Coronary artery (tissue), 2 donors: ENCODE results near the gene MBNL1.

Source experiments
- DNase-seq: peaks from one replicate; pipeline ENCODE4 v3.0.0-alpha.2; 2017; ENCODE audit warnings: low spot score
- H3K27ac ChIP-seq, 2 donors: fragments of 200-600 bp; sonication (generic); one replicate each; pipeline ENCODE4 v1.5.1; 2016 to 2019
- H3K4me3 ChIP-seq: fragments of 200-600 bp; sonication (generic); 2 replicates; pipeline ENCODE4 v1.5.1; 2016; ENCODE audit warnings: mild to moderate bottlenecking, moderate library complexity
- CTCF ChIP-seq: fragments of 200-600 bp; sonication (generic); IDR thresholded peaks from one replicate; pipeline ENCODE4 v1.5.1; 2019; ENCODE audit warnings: antibody characterized with exemption

MBNL1 gene

DNA sequence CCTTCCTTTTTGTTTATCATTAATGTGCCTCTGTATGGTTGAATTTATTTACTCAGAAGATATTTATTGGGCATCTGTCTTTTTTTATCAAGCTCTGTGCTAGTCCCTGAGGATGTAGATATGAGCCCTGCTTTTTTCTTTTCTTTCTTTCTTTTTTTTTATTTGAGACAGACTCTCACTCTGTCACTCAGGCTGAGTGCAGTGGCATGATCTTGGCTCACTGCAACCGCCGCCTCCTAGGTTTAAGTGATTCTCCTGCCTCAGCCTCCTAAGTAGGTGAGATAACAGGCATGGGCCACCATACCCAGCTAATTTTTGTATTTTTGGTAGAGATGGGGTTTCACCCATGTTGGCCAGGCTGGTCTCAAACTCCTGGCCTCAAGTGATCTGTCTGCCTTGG, 58.5 kb downstream of the MBNL1 start:
- Histone ChIP-seq H3K4me3 (no peak overlapping the region), H3K27ac (peak overlapping the region; percentile 30 to 57)
- DNase-seq, result no peak
- no peak for TF ChIP-seq CTCF

DNA sequence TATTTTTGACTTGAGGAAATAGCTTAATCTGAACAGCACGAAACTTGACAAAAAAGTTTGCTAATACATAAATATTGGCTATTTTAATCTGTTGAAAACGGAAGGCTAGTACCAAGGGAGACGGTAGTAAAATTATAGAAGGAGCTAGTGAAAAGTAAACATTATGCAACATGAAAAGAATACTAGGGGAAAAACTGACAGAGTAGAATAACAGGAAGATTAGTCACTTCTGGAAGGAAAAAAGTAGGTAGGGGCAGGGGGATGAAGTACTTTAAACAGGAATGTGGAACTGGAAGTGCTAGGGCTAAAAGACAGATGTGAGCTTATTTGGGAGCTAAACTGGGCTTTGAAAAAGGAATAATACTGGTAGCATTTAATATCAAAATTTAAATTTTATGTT, 60.1 kb downstream of the MBNL1 start:
- DNase-seq, result no peak
- peak overlapping the region; percentile 56 to 57 for H3K27ac ChIP-seq
- H3K4me3 ChIP-seq, result no peak overlapping the region
- no peak for TF ChIP-seq CTCF

DNA sequence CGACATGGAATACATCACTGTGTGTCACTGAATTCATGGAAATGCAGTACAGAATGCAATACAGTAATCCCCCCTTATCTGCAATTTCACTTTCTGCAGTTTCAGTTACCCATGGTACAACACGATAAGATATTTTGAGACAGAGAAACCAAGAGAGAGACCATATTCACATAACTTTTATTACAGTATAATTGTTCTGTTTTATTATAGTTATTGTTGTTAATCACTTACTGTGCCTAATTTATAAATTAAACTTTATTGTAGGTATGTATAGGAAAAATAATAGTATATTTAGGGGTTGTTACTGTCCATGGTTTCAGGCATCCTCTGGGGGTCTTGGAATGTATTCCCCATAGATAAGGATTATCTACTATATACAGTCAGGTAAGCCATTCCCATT, 61.8 kb downstream of the MBNL1 start:
- TF ChIP-seq CTCF, result no peak
- no peak for DNase-seq
- Histone ChIP-seq H3K4me3 (peak overlapping the region; percentile 17), H3K27ac (peak overlapping the region; percentile 88 to 89)

DNA sequence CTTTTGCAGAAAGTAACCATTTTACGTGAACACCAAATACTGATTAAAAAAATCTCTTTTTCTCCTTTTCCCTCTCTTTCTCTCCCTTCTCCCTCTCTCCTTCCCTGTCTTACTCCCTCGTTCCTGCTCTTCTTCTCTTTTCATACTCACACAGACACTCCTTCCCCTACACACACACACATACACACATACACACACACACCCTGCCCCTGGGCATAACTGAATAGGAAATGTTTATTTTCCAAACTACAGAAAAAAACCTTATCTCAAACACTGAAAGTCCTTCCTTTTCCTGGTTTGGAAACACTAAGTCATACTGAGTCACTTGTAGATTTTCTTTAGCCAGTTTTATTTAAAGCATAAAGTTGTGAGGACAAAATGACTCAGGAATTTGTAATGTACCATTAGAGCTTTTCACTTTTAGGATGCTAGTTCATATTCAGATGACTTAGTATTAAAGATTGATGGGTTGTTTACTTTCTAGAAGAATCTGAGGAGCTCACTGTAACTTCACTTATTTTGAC, 62.4 kb downstream of the MBNL1 start:
- peak overlapping the region; percentile 46 for H3K4me3 ChIP-seq
- DNase-seq, result no peak
- TF ChIP-seq CTCF, result no peak
- H3K27ac ChIP-seq, result peak overlapping the region; percentile 88 to 89

DNA sequence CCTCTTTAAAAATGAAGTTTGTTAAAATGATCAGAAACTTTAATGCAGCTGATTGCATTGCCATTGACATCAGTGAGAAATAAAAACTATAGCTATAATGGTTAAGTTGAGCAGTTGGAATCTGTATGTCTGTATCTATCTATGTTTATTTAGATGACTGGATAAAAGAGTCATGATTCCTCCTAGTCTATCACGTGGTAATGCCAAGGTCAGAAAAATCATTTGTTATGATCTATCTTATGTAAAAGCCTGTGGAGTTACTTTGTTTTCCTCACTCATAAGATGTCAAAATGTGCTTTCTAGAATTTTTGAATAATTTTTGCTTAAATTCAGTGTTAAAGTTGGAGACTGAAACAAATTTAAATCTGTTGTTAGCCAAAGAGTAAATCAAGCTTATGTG, 63.3 kb downstream of the MBNL1 start:
- TF ChIP-seq CTCF, result no peak
- no peak for DNase-seq
- Histone ChIP-seq H3K27ac (peak overlapping the region; percentile 88 to 89), H3K4me3 (peak overlapping the region; percentile 46)

DNA sequence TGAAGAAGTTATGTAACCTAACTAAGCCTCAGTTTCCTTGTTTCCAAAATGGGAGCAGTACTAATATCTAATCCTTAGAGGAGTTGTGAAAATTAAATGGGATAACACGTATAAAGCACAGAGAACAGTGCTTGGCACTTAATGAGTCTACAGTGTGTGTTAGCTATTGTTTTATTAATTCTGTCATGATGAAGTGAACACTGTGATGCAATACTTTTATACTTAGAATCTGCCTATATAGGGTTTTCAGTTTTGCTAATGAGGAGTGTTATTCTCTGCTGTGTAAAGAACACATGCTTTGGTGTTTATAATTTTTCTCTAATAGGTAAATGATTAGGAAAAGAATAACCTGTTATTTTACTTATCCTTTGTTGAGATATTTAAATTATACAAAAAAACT, 65.2 kb downstream of the MBNL1 start:
- TF ChIP-seq CTCF, result no peak
- DNase-seq, result no peak
- H3K27ac ChIP-seq, result peak overlapping the region; percentile 55 to 89
- H3K4me3 ChIP-seq, result no peak overlapping the region

- Histone ChIP-seq H3K4me3 (peak overlapping the region; percentile 27), H3K27ac (peak overlapping the region; percentile 30 to 89)
- TF ChIP-seq CTCF, result no peak
- DNase-seq, result no peak
These were observed 66.0 kb downstream of the MBNL1 start for GRCh38 chr3:152334761-152335160.
